Nephron (organoid): Measurements from ENCODE around the gene GYS2.

Experiments used
- H3K27ac Mint-ChIP-seq, 3 experiments: 2 replicates each; pipeline ENCODE4 v1.8.0; 2020; ENCODE audit warnings: mixed read lengths in 3 of 3, mild to moderate bottlenecking in 2 of 3, moderate library complexity in 1 of 3
- H3K27me3 Mint-ChIP-seq: 2 replicates; pipeline ENCODE4 v1.8.0; 2021; ENCODE audit warnings: low read depth, mild to moderate bottlenecking, moderate library complexity, mixed read lengths
- H3K36me3 Mint-ChIP-seq: 2 replicates; pipeline ENCODE4 v1.8.0; 2020; ENCODE audit warnings: low read depth, mixed read lengths
- H3K4me1 Mint-ChIP-seq: 2 replicates; pipeline ENCODE4 v1.8.0; 2020; ENCODE audit warnings: mixed read lengths
- H3K4me3 Mint-ChIP-seq, 3 experiments: 2 replicates each; pipeline ENCODE4 v1.8.0; 2020; ENCODE audit warnings: mild to moderate bottlenecking in 3 of 3, mixed read lengths in 3 of 3, moderate library complexity in 2 of 3
- H3K9me3 Mint-ChIP-seq: 2 replicates; pipeline ENCODE4 v1.8.0; 2020; ENCODE audit warnings: mixed read lengths
- TF ChIP-seq, protein P1 (sequence below), 3 experiments: fragments of 200-600 bp; sonication (generic); IDR thresholded peaks; one replicate each; pipeline ENCODE4 v1.5.0; 2021; ENCODE audit warnings: antibody characterized with exemption in 3 of 3; ENCODE audit not compliant: unreplicated experiment in 3 of 3

Gene GYS2

DNA sequence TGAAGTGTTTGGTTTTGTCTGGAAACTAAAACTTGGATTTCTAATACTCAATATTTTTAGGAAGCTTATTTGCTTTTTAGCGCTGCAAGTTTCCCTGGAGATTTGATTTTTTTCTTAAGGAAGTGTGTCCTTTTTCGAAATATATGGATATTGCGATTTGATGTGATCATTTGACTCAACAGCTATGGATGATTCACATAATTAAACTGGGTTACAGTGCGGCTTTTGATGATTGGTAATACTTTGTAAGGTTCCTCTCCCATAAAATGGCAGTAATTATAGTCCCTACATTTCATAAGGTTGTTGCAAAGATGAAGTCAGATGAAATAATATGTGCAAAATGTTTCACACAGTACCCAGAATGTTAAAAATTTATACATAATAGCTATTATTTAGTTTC is 39.9 kb upstream of the GYS2 start:
- TF ChIP-seq, protein P1, sequence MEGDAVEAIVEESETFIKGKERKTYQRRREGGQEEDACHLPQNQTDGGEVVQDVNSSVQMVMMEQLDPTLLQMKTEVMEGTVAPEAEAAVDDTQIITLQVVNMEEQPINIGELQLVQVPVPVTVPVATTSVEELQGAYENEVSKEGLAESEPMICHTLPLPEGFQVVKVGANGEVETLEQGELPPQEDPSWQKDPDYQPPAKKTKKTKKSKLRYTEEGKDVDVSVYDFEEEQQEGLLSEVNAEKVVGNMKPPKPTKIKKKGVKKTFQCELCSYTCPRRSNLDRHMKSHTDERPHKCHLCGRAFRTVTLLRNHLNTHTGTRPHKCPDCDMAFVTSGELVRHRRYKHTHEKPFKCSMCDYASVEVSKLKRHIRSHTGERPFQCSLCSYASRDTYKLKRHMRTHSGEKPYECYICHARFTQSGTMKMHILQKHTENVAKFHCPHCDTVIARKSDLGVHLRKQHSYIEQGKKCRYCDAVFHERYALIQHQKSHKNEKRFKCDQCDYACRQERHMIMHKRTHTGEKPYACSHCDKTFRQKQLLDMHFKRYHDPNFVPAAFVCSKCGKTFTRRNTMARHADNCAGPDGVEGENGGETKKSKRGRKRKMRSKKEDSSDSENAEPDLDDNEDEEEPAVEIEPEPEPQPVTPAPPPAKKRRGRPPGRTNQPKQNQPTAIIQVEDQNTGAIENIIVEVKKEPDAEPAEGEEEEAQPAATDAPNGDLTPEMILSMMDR (IDR thresholded peaks at IDR 0.05; ENCODE audit: unreplicated experiment in 3 of 3): no peak
- Mint-ChIP-seq H3K4me1 (peaks cover 33% of the 10 kb centered on the region), H3K36me3 (peaks cover 94% of the 10 kb centered on the region), H3K4me3 (no peak overlapping the region), H3K27me3 (no peaks in the 10 kb centered on the region), H3K9me3 (no peaks in the 10 kb centered on the region), H3K27ac (peak overlapping the region; percentile 92 to 98 (median 94))

DNA sequence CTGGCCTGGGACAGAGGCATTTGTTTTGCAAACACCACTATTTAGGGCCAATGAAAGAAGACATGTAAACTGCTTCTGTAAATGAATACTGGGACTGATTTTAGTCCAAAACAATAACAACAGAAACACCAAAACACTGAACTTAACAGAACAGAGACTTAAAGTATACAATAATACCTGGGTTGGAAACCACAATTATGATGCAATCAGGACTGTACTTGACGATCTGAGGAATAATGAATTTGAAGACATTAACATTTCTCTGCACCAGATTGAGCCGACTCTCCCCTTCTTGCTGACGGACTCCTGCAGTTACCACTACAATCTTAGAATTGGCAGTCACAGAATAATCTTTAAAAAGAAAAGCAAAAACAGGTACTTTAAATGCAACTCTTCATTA is 39.1 kb upstream of the GYS2 start:
- Mint-ChIP-seq H3K27me3 (no peaks in the 10 kb centered on the region), H3K4me1 (peaks cover 25% of the 10 kb centered on the region), H3K9me3 (no peaks in the 10 kb centered on the region), H3K36me3 (peaks cover 94% of the 10 kb centered on the region), H3K4me3 (no peak overlapping the region), H3K27ac (peak overlapping the region in 2 of 3 experiments; percentile 24 to 34)
- TF ChIP-seq, protein P1 (IDR thresholded peaks at IDR 0.05; ENCODE audit: unreplicated experiment in 3 of 3): no peak

DNA sequence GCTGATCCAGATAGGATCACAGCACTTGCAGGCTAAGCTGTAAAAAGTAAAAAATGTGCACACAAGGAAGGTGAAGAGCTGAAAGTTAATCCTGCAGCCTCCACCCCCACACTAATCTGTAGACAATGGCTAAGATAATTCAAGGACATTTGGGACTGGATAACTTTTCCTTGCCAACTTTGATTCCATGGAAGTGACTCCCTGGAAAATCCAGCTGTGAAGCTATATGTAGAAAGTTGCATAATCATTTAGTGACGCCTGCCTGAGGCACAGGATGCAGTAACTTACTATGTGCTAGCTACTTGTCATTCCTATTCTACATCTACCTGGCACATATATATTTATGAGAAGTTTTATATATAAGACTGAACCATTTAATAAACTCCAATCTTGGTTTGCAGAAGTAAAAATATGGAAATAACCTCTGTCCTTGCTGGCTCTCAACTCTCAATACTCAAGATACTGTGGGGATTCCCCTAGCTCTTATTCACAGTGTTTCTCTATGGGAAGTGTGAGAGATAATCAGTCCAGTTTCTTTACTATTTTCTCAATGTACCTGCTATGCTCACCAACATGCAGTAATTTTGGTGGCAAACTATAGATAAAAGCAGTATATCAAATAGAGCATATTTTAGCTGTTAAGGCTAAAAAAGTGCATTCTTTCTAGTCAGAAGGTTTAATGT is 38.2 kb upstream of the GYS2 start:
- TF ChIP-seq, protein P1 (IDR thresholded peaks at IDR 0.05; ENCODE audit: unreplicated experiment in 3 of 3): no peak
- H3K27ac Mint-ChIP-seq: peak overlapping the region in 1 of 3 experiments; percentile 5
- no peaks in the 10 kb centered on the region for H3K27me3 Mint-ChIP-seq
- no peak overlapping the region for H3K4me3 Mint-ChIP-seq
- no peaks in the 10 kb centered on the region for H3K9me3 Mint-ChIP-seq
- peaks cover 94% of the 10 kb centered on the region for H3K36me3 Mint-ChIP-seq
- peaks cover 25% of the 10 kb centered on the region for H3K4me1 Mint-ChIP-seq

DNA sequence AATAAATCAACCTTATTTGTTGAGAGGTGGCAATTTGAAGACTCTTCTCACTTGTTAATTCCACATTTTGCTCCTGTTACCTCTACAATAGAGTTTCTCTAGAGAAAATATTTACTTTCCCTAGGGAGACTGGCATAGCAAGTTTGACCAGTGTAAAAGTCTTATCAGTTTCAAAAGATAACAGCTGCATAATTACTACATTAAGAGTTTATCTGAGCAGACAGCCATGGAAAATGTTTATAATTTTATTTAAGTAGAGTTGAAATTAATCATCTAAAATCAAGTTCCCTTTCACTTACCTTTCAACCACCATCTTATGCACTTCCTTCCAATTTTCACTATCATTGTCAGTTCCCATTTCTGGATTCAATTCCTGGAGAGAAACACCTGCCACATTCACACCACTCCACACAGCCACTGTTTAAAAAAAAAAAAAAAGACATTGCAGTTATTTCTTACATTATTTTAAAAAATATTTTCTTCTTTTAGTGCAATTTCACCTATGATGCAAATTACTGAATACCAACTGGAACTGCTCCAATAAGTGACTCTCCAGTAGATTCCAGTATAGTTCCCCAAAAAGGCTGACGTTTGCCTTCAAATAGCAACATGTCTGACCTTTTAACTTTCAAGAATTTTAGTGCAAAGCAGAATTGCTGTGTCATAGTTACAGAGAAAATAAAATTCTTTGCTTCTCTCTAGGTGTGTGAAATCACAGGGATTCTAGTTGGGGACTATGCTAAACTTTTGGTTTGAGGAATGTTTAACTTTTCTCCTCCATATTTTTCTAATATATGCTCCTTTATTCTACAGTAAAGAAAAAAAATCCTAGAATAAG is 33.6 kb upstream of the GYS2 start:
- no peak overlapping the region for H3K4me3 Mint-ChIP-seq
- H3K27me3 Mint-ChIP-seq: no peaks in the 10 kb centered on the region
- no peaks in the 10 kb centered on the region for H3K9me3 Mint-ChIP-seq
- TF ChIP-seq, protein P1 (IDR thresholded peaks at IDR 0.05; ENCODE audit: unreplicated experiment in 3 of 3): no peak
- H3K4me1 Mint-ChIP-seq: peaks cover 3% of the 10 kb centered on the region
- no peak overlapping the region for H3K27ac Mint-ChIP-seq
- H3K36me3 Mint-ChIP-seq: peaks cover 87% of the 10 kb centered on the region

DNA sequence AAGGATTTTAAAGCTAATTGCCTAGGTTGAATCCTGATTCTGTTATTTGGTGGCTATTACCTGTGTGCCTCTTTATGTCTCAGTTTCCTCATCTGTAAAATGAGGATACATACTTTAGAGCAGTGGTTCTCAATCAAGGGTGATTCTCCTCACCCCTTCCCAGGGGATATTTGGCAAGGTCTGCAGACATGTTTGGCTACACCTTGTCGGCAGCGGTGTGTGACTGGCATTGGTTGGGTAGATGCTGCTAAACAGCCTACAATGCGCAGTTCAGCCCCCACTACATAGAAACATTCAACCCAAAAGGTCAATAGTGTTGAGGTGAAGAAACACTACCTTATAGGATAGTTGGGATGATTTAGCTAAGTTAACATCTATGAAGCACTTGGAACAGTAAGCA is 29.6 kb upstream of the GYS2 start:
- Mint-ChIP-seq H3K36me3 (peaks cover 60% of the 10 kb centered on the region), H3K27ac (no peak overlapping the region), H3K4me1 (no peaks in the 10 kb centered on the region), H3K27me3 (no peaks in the 10 kb centered on the region), H3K9me3 (no peaks in the 10 kb centered on the region), H3K4me3 (no peak overlapping the region)
- TF ChIP-seq, protein P1 (IDR thresholded peaks at IDR 0.05; ENCODE audit: unreplicated experiment in 3 of 3): no peak
